SJSA1 (cell line): ENCODE results near the gene CLEC16A. TPM values are rescaled to one million over a fixed set of nuclear protein-coding genes. Genes with fewer than 3 reads are reported as not detected.
A peak's percentile ranks its signal among the peaks of the same experiment; 100 is the strongest.

Experiments used
- DNase-seq, 2 experiments: peaks; one replicate each; pipeline ENCODE4 v3.0.0-alpha.2; 2015 to 2020; ENCODE audit warnings: low spot score in 2 of 2, low read depth in 1 of 2
- H3K27ac ChIP-seq: fragments of 250-450 bp; sonication (Bioruptor Pico); 2 replicates; pipeline ENCODE4 v1.5.1; 2020; ENCODE audit warnings: mild to moderate bottlenecking, moderate library complexity
- H3K27me3 ChIP-seq: fragments of 250-450 bp; sonication (Bioruptor Pico); replicated peaks from 2 replicates; pipeline ENCODE4 v1.5.1; 2020; ENCODE audit warnings: mild to moderate bottlenecking, moderate library complexity
- H3K36me3 ChIP-seq: fragments of 250-450 bp; sonication (Bioruptor Pico); 2 replicates; pipeline ENCODE4 v1.5.1; 2020; ENCODE audit warnings: mild to moderate bottlenecking
- H3K4me1 ChIP-seq: fragments of 250-450 bp; sonication (Bioruptor Pico); replicated peaks from 2 replicates; pipeline ENCODE4 v1.6.1; 2021; ENCODE audit warnings: mild to moderate bottlenecking
- H3K4me3 ChIP-seq: fragments of 250-450 bp; sonication (Bioruptor Pico); 2 replicates; pipeline ENCODE4 v1.5.1; 2020; ENCODE audit warnings: mild to moderate bottlenecking
- H3K9me3 ChIP-seq: fragments of 250-450 bp; sonication (Bioruptor Pico); replicated peaks from 2 replicates; pipeline ENCODE4 v1.5.1; 2020; ENCODE audit warnings: mild to moderate bottlenecking
- total RNA-seq: library from RNA; depleted of rRNA; stranded (reverse); fragments of >200 nt; shearing (Covaris generic); gene quantifications from 2 replicates; pipeline ENCODE4 v1.2.3, GENCODE V29; 2014

The CLEC16A gene
- total RNA-seq, 1 experiment from 2014 or later: 14.8 TPM

DNA sequence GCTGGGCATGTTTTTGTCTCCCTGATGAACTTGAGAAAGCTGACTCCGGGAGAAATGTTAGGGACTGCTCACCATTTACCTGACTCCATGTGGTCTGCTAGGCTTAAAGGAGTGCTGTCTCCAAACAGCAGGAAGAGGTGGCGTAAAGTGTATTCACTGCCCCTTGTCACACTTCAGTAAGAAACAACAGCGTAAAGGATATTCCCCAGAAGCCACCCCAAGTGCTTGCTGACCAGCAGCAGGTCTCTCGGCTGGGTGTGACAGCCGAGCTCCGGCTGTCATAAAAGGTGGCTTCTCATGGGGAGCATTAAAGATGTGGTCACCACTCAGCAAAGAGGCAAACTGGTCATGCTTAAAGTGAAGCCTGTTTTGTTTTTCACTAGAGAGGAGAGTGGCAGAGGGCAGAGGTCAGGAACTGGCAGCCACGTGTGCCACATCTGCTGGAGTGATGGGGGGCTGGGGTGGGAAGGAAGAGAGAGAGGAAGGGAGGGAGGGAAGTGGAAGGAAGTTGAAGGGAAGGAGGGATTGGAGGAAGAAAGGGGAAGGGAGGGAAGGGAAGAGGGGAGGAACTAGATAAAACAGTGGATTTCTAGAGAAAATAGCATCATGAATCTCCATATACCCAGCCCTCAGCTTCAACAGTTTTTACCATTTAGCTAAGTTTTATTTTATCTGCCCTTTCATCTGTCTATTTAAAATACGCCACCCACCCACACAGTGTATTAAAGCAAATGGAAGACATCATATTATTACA is 119.3 kb downstream of the CLEC16A start:
- Histone ChIP-seq H3K27me3 (no peaks in the 10 kb centered on the region), H3K9me3 (no peaks in the 10 kb centered on the region), H3K4me3 (no peak overlapping the region), H3K27ac (no peak overlapping the region), H3K4me1 (peaks cover 9% of the 10 kb centered on the region), H3K36me3 (peaks cover 11% of the 10 kb centered on the region)
- no peak for DNase-seq

DNA sequence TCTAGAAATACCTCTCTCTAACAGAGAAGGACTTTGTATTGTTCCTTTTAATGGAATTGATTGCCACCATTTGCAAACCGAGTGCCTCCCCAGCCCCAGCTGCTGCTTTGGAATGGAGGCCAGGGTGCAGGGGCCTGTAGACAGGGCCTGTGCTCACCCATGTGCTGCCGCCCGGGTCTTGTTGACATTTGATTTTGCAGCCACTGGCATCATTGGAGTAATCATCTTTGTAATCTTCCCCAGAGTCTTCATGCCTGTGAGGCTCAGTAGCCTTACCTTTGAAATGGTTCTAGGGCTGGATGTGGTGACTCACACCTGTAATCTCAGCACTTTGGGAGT is 119.8 kb downstream of the CLEC16A start:
- H3K27ac ChIP-seq: no peak overlapping the region
- no peaks in the 10 kb centered on the region for H3K27me3 ChIP-seq
- no peak overlapping the region for H3K4me3 ChIP-seq
- H3K36me3 ChIP-seq: peaks cover 11% of the 10 kb centered on the region
- H3K4me1 ChIP-seq: peaks cover 4% of the 10 kb centered on the region
- H3K9me3 ChIP-seq: no peaks in the 10 kb centered on the region
- DNase-seq: no peak

DNA sequence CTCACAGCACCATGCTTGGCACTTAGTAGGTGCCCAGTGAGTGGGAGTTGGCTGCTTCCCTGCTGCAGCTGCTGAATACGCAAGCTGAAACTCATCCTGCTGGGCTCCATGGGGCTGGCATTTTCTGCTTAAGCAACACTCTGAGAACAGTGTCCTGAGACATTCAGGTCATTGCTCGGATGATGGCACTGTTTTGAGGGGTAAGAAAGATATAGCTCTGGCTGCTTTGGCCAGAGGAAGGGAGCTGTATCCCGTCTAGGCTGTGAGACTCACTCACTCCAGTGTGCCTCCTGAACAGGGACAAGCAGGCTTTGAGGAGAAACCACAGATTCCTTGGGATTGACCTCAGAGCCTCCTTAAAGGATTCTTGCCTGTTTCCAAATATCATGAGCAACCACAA is 120.5 kb downstream of the CLEC16A start:
- DNase-seq: no peak
- H3K27ac ChIP-seq: no peak overlapping the region
- H3K27me3 ChIP-seq: no peaks in the 10 kb centered on the region
- H3K4me3 ChIP-seq: no peak overlapping the region
- H3K4me1 ChIP-seq: no peaks in the 10 kb centered on the region
- H3K9me3 ChIP-seq: no peaks in the 10 kb centered on the region
- peaks cover 11% of the 10 kb centered on the region for H3K36me3 ChIP-seq

DNA sequence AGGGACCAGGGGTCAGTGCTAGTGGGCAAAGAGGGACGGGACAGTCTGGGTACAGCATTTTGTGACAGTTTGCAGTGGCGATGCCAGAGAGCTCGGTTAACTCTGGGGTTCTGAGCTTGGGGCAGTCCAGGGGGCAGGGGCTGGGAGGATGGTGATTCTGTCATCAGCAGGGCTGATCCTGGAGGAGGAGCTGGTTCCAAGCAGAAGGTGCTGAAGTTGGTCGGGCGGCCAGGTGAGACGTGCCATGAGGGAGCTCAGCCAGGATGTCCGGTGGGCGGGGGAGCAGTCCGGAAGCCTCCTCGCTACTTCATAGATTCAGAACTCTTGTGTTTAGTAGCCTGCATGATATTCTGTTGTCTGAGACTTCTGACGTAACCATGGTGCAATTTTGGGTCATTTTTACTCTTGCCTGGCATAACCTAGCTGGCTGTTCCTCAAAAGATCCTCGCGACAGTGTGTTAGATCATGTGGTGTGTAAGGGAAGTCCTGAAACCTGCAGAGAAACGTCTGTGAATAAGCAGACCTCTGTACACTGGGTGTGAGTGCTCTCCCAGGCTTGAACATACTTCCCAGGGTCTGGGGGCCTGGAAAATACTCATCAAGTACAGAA is 122.0 kb downstream of the CLEC16A start:
- no peak for DNase-seq
- Histone ChIP-seq H3K27ac (no peak overlapping the region), H3K36me3 (peaks cover 16% of the 10 kb centered on the region), H3K9me3 (no peaks in the 10 kb centered on the region), H3K27me3 (no peaks in the 10 kb centered on the region), H3K4me1 (no peaks in the 10 kb centered on the region), H3K4me3 (no peak overlapping the region)

DNA sequence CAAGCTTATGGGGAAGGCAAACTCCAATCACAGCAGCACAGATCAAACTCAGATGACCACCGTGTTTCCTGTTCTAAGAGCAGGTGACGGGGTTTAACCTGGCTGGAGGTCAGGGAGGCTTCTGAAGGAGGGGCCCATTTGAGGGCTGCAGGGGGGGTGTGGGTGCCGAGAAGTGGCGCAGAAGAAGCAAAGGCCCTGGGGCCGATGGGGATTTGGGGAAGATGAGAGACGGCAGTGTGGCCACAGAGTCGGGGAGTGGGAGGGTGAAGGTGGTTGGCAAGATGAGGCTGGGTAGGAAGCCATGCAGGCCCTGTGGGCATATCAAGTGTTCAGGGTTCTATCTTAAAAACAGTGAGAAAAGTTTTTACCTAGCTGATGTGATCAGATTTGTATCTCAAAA is 122.9 kb downstream of the CLEC16A start:
- Histone ChIP-seq H3K27ac (no peak overlapping the region), H3K4me1 (no peaks in the 10 kb centered on the region), H3K9me3 (no peaks in the 10 kb centered on the region), H3K4me3 (no peak overlapping the region), H3K27me3 (no peaks in the 10 kb centered on the region), H3K36me3 (peaks cover 10% of the 10 kb centered on the region; the same call in 1 of the 2 replicates)
- DNase-seq: no peak

DNA sequence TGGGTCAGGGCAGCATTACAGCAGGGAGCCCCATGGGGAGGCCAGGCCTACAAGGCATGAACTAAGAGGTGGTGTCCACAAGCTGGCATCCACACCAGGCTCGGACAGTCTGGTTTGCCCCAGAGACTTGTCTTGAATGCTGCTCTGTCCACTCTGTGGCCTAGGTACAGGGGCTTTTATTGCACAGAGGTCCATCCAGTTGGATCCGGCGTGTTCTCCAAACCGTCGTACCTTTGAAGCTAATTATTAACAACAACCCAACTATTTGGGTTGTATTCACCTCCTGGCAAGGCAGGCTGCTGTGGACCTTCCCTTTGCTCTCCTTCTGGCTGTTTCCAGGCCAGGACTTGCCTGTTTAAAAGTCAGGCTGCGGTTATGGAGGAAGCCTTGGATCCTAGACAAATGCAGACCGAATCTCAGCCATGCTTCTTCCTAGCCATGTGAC is 123.4 kb downstream of the CLEC16A start:
- no peak for DNase-seq
- H3K4me1 ChIP-seq: no peaks in the 10 kb centered on the region
- H3K27ac ChIP-seq: no peak overlapping the region
- H3K4me3 ChIP-seq: no peak overlapping the region
- H3K27me3 ChIP-seq: no peaks in the 10 kb centered on the region
- peaks cover 10% of the 10 kb centered on the region; the same call in 1 of the 2 replicates for H3K36me3 ChIP-seq
- no peaks in the 10 kb centered on the region for H3K9me3 ChIP-seq

DNA sequence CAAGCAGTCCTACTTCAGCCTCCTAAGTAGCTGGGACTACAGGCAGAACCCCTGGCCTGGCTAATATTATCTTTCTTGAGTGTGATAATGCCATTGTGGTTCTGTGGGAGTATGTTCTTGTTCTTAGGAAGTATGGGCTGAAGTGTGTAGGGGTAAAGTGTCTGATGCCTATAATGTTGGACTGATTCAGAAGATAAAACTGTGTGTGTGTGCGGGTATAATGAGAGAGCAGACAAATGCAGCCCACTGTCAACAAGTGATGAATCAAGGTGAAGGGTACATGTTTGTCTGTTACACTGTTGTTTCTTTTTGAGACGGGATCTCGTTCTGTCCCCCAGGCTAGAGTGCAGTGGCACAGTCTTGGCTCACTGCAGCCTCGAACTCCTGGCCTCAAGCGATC is 127.5 kb downstream of the CLEC16A start:
- H3K36me3 ChIP-seq: 0 out of 2 replicates have a peak, but pooled peaks cover 5% of the 10 kb centered on the region
- no peaks in the 10 kb centered on the region for H3K27me3 ChIP-seq
- H3K4me1 ChIP-seq: no peaks in the 10 kb centered on the region

DNA sequence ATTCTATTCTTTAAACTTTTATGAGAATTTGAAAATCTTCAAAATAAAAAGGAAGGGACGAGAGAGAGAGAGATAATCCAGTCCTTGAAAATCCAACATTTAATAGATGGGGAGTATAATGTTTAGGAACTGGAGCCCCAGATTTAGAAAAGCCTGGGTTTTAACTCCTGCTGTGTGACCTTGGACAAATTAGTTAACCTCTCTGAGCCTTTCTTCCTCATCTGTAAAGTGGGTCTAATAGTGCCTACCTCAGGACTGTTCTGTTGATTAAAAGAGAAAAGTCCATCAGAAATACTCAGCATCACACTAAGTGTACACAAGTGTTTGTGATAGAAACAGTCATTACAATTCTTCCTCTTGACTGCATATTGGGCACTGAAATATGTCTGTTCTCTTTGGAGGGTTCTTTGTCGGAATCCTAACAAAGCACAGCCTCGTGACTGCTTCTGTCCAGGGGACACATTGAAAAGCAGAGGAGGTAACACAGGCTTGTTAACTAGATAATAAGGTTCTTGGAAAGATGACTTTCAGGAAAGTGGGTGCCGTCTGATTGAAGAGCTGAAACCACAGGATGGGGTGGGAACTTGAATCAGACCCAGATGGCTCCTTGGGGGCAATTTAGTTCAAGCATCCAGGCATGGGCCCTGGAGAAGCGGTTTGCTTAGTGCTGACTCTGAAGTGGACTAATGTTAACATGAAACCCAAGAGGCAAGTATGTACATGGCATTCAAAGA is 128.2 kb downstream of the CLEC16A start:
- H3K4me1 ChIP-seq: peaks cover 2% of the 10 kb centered on the region

More for the DNA sequence above, 127.5 kb downstream of the CLEC16A start:
- Histone ChIP-seq H3K9me3 (no peaks in the 10 kb centered on the region), H3K4me3 (no peak overlapping the region), H3K27ac (no peak overlapping the region)
- no peak for DNase-seq

DNA sequence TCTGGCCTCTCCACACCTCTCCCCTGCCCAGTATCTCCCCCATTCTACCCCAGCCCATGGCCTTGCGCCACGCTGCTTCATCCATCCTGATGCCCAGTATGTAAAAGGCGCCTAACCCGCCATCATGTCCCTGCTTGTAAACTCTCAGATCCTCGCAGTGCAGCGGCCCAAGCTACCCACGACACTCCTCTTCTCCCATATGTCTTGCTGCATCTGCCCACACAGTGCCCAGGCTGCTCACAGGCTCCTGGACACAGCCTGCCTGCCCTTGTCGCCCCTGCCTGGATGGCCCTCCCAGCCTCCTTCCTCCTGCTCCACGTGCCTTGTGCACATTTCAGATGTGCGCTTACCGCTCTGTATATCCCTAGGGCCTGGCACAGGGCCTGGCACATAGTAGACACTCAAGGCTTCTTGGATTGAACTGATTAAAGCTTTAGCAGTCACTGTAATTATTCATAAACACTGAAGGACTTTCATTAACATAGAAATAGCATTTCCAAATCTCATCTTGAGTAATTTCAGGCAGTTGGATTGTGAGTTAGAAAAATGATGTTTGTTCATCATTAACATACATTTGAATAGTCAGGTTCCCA is 129.1 kb downstream of the CLEC16A start:
- H3K27ac ChIP-seq: no peak overlapping the region
- H3K27me3 ChIP-seq: no peaks in the 10 kb centered on the region
- peaks cover 12% of the 10 kb centered on the region for H3K4me1 ChIP-seq
- no peak for DNase-seq
- no peak overlapping the region for H3K4me3 ChIP-seq
- H3K9me3 ChIP-seq: no peaks in the 10 kb centered on the region
- H3K36me3 ChIP-seq: 0 out of 2 replicates have a peak, but pooled peaks cover 5% of the 10 kb centered on the region

More for the DNA sequence above, 128.2 kb downstream of the CLEC16A start:
- no peaks in the 10 kb centered on the region for H3K9me3 ChIP-seq
- no peaks in the 10 kb centered on the region for H3K27me3 ChIP-seq
- 0 out of 2 replicates have a peak, but pooled peaks cover 5% of the 10 kb centered on the region for H3K36me3 ChIP-seq
- no peak overlapping the region for H3K27ac ChIP-seq
- H3K4me3 ChIP-seq: no peak overlapping the region
- no peak for DNase-seq

DNA sequence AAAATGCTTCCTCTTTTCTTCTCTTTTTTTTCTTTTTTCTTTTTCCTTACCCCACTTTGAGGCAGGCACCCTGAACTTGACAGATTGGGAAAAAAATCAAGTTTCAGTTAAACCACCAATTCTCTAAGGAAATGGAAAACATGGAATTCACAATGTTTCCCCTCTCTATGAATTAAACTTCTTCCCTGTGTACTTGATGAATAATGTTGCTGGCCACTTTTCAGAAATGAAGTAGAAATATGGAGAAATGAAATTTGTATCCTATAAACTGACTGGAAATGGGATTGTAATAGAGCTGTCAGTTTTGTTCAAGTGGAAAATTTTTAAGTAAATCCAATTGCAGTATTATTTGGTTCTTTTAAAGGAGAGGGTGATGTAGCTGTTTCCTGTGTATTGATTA is 129.8 kb downstream of the CLEC16A start:
- H3K36me3 ChIP-seq: 0 out of 2 replicates have a peak, but pooled peaks cover 5% of the 10 kb centered on the region
- no peaks in the 10 kb centered on the region for H3K27me3 ChIP-seq
- peaks cover 18% of the 10 kb centered on the region for H3K4me1 ChIP-seq
- no peaks in the 10 kb centered on the region for H3K9me3 ChIP-seq
- no peak overlapping the region for H3K4me3 ChIP-seq
- DNase-seq: no peak
- no peak overlapping the region for H3K27ac ChIP-seq

DNA sequence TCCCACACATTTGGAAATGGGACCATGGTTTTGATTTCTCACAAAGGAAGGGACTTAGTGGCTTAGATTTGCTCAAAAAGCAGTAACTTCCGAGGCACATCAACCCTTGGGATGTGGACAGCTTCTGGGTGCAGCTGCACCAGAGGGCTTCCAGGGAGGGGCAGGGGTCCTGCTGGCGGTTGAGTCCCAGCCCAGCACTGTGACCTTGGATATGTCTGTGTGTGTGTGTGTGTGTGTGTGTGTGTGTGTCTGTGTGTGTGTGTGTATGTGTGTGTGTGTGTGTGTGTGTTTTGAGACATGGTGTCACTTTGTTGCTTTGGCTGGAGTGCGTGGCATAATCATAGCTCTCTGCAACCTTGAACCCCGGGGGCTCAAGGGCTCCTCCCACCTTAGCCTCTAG is 130.8 kb downstream of the CLEC16A start:
- Histone ChIP-seq H3K9me3 (no peaks in the 10 kb centered on the region), H3K4me3 (no peak overlapping the region), H3K27me3 (no peaks in the 10 kb centered on the region), H3K4me1 (peaks cover 28% of the 10 kb centered on the region), H3K27ac (no peak overlapping the region), H3K36me3 (peaks cover 5% of the 10 kb centered on the region; the same call in 1 of the 2 replicates)
- DNase-seq: no peak

DNA sequence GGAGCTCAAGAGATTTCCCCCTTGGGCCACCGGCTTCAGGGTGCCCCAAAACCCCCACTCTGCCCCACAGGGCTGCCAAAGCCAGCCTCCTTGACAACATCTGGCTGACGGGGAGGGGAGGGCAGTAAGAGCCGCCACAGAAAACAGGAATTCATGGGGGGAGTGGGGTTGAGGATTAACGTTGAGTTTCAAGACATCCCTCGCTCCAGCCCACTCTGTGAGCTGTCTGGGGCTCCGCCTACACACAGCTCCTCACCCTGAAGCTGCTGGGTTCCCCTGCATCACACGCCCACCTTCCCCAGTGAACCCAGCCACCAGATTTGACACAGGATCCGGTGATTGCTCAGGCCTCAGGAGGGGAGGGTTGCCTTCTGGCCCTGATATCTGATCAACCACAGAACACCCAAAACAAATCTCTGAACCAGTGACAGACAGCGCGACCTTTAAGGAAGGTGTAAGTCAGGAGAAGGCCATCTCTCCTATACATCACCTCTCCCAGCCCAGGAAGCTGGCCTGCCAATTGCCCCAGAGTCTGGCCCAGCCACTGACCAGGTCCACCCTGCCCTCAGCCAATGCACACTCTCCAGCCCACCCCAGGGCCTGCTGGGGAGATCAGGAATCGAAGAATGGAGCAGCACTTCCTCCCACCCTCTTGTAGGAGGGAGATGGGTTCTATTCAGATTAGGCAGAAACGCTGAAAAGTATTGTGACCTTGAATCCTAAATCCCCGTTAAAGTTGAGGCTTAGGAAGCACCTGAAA is 132.1 kb downstream of the CLEC16A start:
- no peaks in the 10 kb centered on the region for H3K9me3 ChIP-seq
- DNase-seq: no peak
- peaks cover 8% of the 10 kb centered on the region; the same call in 1 of the 2 replicates for H3K36me3 ChIP-seq
- H3K4me1 ChIP-seq: peaks cover 30% of the 10 kb centered on the region
- H3K4me3 ChIP-seq: no peak overlapping the region
- H3K27ac ChIP-seq: no peak overlapping the region
- no peaks in the 10 kb centered on the region for H3K27me3 ChIP-seq

DNA sequence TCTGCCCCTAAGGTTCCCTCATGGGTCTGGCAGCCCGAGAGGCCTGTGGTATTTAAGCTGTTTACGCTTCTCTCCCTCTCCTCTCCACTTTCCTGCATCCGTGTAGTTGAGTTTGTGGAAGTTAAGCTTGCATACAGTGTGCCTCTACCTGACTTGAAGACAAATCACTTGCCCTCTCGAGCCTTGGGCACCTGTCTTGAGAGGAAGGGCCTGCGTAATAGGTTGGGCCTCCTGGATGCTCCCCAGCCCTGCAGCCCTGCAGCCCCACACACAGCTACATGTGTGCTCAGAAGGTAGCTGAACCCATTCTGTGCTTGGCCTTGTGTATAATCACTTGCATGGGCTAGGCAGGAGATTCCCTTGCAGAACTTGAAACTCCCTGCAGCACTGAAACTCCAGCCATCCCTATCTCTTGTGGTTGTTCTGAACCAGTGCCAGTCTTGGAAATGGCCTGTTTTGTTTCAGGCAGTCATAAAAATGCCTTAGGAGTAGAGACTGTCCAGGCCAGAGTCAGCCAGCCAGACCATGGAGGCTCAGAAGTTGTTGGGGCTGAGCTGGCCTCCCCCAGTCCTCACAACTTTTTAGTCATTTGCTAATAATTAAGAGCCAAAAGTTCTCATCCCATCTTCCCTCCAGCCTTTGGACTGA is 134.6 kb downstream of the CLEC16A start:
- peaks cover 32% of the 10 kb centered on the region for H3K4me1 ChIP-seq
- H3K4me3 ChIP-seq: no peak overlapping the region
- H3K36me3 ChIP-seq: peaks cover 8% of the 10 kb centered on the region; the same call in 1 of the 2 replicates
- H3K27me3 ChIP-seq: no peaks in the 10 kb centered on the region
- peak in 1 of 2 experiments; percentile 33 for DNase-seq
- no peaks in the 10 kb centered on the region for H3K9me3 ChIP-seq
- peak overlapping the region; percentile 45 for H3K27ac ChIP-seq
